HG03460 (cell line): ENCODE data around the gene TRIM7.
"Not testable (repeated sequence)": the region's sequence is repeated elsewhere in the genome, so short reads cannot be mapped to it uniquely, and the experiment has no call there.

Experiments used
- ATAC-seq: cut with Tn5 transposase; IDR thresholded peaks from one replicate; pipeline ENCODE4 v1.9.1; 2021; ENCODE audit not compliant: unreplicated experiment

Gene TRIM7

GRCh38 chr5:181194489-181195248 lies 10.3 kb downstream of the TRIM7 start:
- ATAC-seq: no peak

GRCh38 chr5:181193656-181194055 lies 11.3 kb downstream of the TRIM7 start:
- ATAC-seq: no peak

- ATAC-seq: no peak
These were observed 12.5 kb downstream of the TRIM7 start for GRCh38 chr5:181192337-181193046.

- ATAC-seq: peak; percentile 46
These were observed 13.3 kb downstream of the TRIM7 start for GRCh38 chr5:181191526-181192336.

- ATAC-seq: peak; percentile 5
These were observed 14.1 kb downstream of the TRIM7 start for GRCh38 chr5:181190711-181191525.

- ATAC-seq: no peak
These were observed 14.9 kb downstream of the TRIM7 start for GRCh38 chr5:181189962-181190710.

- ATAC-seq: no peak
These were observed 15.5 kb downstream of the TRIM7 start for GRCh38 chr5:181189363-181189961.

- no peak for ATAC-seq
These were observed 16.2 kb downstream of the TRIM7 start for GRCh38 chr5:181188700-181189362.

- no peak for ATAC-seq
These were observed 17.3 kb downstream of the TRIM7 start for GRCh38 chr5:181187500-181188213.

- ATAC-seq: no peak
These were observed 18.0 kb downstream of the TRIM7 start for GRCh38 chr5:181186986-181187499.

GRCh38 chr5:181186022-181186421 lies 19.0 kb downstream of the TRIM7 start:
- ATAC-seq: no peak

- no peak for ATAC-seq
These were observed 19.4 kb downstream of the TRIM7 start for GRCh38 chr5:181185560-181185959.

GRCh38 chr5:181184845-181185216 lies 20.2 kb downstream of the TRIM7 start:
- no peak for ATAC-seq

GRCh38 chr5:181182651-181183050 lies 22.3 kb downstream of the TRIM7 start:
- no peak for ATAC-seq

- peak; percentile 56 for ATAC-seq
These were observed 23.1 kb downstream of the TRIM7 start for GRCh38 chr5:181181650-181182565.

- not testable (repeated sequence) for ATAC-seq
These were observed 27.4 kb downstream of the TRIM7 start for GRCh38 chr5:181177559-181177958.

- no peak for ATAC-seq
These were observed 28.6 kb downstream of the TRIM7 start for GRCh38 chr5:181176254-181176952.
